ENCODE data around the gene KCNQ5.

DNA sequence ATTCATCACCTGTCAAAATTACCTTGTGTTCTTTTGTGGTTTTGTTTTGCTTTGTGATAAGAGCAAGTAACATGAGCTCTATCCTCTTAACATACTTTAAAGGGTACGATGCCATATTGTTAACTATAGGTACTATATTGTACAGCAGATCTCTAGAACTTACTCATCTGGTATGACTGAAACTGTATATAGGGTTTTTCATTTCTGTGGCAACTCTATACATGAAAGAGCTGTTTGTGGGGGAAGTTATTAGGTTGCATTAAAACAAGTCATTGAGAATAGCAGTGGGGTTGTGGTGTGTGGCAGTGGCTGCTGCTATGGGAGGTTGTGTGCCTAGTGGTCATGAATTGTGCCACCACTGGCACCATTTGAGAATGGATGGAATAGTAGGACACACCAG is 268.4 kb downstream of the KCNQ5 start:
- TF ChIP-seq, protein P1, sequence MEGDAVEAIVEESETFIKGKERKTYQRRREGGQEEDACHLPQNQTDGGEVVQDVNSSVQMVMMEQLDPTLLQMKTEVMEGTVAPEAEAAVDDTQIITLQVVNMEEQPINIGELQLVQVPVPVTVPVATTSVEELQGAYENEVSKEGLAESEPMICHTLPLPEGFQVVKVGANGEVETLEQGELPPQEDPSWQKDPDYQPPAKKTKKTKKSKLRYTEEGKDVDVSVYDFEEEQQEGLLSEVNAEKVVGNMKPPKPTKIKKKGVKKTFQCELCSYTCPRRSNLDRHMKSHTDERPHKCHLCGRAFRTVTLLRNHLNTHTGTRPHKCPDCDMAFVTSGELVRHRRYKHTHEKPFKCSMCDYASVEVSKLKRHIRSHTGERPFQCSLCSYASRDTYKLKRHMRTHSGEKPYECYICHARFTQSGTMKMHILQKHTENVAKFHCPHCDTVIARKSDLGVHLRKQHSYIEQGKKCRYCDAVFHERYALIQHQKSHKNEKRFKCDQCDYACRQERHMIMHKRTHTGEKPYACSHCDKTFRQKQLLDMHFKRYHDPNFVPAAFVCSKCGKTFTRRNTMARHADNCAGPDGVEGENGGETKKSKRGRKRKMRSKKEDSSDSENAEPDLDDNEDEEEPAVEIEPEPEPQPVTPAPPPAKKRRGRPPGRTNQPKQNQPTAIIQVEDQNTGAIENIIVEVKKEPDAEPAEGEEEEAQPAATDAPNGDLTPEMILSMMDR (IDR thresholded peaks at IDR 0.05; ENCODE audit: low read depth, low read length, poor library complexity, severe bottlenecking), result no peak
- TF ChIP-seq EZH2phosphoT487 (IDR thresholded peaks at IDR 0.05; ENCODE audit: borderline replicate concordance, low read length), result no peak

Data from DOHH2 (cell line).